GM21528 (cell line): ENCODE data around the gene ATP9A.
"Not testable (repeated sequence)": the region's sequence is repeated elsewhere in the genome, so short reads cannot be mapped to it uniquely, and the experiment has no call there.

Experiments
- ATAC-seq: cut with Tn5 transposase; IDR thresholded peaks from one replicate; pipeline ENCODE4 v1.9.1; 2021; ENCODE audit warnings: mild to moderate bottlenecking, moderate library complexity; ENCODE audit not compliant: unreplicated experiment, low FRiP score

Gene ATP9A

GRCh38 chr20:51660672-51661608 lies 107.2 kb downstream of the ATP9A start:
- no peak for ATAC-seq

DNA sequence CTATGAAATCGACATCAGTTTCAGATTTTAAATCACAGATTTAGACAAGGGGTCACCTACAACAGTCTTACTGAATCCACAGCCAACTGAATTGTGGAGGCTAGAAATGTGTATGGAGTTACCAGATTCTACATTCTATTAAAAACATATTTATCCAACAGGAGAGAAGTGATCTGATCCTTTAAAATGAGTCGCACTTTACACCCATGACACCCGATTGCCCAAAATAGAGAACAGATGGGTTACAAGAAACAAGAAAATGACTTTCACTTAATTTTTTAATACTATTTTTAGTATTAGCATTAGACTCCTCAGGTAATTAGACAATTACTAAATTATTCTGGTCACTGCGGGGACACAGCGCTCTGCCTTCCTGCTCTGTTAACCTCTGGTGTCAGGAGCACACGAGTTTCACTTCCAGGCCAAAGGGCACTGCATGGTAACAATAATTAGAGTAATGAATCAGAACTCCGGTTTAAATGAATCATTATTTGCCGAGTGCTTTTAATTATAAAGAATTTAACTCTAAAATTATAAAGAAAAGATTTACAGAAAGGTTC lies 108.6 kb downstream of the ATP9A start:
- no peak for ATAC-seq

GRCh38 chr20:51656726-51657260 lies 111.4 kb downstream of the ATP9A start:
- no peak for ATAC-seq

DNA sequence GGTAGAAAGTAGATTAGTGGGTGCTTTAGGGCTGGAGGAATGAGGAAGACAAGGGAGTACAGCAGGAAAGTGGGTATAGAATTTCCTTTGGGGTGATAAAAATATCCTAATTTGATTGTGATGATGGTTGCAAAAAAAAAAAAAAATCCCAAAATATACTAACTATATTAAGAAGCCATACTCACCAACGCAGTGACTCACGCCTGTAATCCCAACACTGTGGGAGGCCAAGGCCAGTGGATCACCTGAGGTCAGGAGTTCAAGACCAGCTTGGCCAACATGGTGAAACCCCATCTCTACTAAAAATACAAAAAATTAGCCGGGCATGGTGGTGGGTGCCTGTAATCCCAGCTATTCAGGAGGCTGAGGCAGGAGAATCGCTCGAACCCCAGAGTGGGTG lies 112.1 kb downstream of the ATP9A start:
- not testable (repeated sequence) for ATAC-seq

DNA sequence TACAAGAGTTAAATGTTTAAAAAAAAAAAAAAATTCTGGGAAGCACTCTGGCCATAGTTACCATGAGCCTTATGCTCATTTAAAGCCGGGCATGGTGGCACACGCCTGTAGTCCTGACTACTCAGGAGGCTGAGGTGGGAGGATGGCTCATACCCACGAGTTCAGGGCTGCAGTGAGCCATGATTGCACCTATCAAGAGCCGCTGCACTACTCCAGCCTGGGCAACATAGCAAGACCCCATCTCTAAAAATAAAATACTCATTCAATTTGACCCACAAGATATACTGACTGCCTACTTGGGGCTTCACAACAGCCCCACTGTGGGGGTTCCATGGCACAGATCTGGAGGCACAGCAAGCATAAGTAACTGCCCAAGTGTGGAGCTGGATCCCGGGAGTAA lies 113.7 kb downstream of the ATP9A start:
- ATAC-seq: no peak

GRCh38 chr20:51654060-51654459 lies 114.1 kb downstream of the ATP9A start:
- ATAC-seq: no peak

GRCh38 chr20:51653226-51653625 lies 115.0 kb downstream of the ATP9A start:
- ATAC-seq: no peak

- no peak for ATAC-seq
These were observed 116.2 kb downstream of the ATP9A start for GRCh38 chr20:51651921-51652549.

- ATAC-seq: no peak
These were observed 117.5 kb downstream of the ATP9A start for GRCh38 chr20:51650685-51651134.

DNA sequence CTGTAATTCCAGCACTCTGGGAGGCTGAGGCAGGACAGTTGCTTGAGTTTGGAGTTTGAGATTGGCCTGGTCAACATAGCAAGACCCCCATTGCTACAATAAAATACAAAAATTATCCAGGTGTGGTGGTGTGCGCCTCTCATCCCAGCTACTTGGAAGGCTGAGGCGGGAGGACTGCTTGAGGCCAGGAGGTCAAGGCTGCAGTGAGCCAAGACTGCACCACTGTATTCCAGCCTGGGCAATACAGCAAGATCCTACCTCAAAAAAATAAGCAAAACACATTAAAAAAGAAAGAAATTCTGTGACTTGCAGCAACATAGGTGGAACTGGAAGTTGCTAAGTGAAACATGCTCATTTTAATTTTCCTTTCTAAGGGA lies 119.6 kb downstream of the ATP9A start:
- no peak for ATAC-seq

- no peak for ATAC-seq
These were observed 120.3 kb downstream of the ATP9A start for GRCh38 chr20:51647674-51648570.

DNA sequence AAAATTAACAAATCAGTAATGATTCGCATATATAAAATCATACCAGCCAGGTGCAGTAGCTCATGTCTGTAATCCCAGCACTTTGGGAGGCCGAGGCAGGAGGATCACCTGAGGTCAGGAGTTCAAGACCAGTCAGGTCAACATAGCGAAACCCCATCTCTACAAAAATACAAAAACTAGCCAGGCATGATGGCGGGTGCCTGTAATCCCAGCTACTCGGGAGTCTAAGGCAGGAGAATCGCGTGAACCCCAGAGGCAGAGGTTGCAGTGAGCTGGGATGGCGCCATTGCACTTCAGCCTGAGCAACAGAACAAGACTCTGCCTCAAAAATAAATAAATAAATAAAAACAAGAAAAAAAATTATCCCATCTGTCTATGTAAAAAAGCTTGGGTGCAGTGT lies 124.4 kb downstream of the ATP9A start:
- not testable (repeated sequence) for ATAC-seq

DNA sequence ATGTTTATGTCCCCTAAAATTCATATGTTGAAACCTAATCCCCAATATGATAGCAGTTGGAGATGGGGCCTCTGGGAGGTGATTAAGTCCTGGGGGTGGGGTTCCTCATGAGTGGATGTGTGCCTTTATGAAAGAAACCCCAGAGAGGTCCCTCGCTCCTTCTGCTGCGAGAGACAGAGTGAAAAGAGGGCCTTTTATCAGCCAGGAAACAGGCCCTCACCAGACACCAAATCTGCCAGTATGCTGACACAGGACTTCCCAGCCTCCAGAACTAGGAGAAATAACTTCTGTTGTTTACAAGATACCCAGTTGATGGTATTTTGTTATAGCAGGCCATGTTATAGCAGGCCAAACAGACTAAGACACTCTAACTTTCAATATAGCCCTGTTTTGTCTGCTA lies 124.8 kb downstream of the ATP9A start:
- ATAC-seq: no peak

- no peak for ATAC-seq
These were observed 126.3 kb downstream of the ATP9A start for GRCh38 chr20:51641866-51642265.

DNA sequence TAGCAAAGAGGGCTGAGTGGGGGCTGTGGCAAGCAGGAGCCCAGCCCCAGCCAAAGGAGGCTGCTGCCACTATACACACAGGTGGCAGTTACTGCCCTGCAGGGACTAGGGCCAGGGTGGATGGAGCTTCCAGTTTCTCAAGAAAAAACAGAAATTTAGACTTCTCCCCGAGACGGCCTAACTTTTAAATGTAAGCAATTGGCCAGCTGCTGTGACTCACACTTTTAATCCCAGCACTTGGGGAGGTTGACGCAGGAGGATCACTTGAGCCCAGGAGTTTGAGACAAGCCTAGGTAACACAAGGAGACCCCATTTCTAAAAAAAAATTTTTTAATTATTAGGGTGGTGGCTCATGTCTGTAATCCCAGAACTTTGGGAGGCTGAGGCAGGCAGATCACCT lies 127.4 kb downstream of the ATP9A start:
- no peak for ATAC-seq

DNA sequence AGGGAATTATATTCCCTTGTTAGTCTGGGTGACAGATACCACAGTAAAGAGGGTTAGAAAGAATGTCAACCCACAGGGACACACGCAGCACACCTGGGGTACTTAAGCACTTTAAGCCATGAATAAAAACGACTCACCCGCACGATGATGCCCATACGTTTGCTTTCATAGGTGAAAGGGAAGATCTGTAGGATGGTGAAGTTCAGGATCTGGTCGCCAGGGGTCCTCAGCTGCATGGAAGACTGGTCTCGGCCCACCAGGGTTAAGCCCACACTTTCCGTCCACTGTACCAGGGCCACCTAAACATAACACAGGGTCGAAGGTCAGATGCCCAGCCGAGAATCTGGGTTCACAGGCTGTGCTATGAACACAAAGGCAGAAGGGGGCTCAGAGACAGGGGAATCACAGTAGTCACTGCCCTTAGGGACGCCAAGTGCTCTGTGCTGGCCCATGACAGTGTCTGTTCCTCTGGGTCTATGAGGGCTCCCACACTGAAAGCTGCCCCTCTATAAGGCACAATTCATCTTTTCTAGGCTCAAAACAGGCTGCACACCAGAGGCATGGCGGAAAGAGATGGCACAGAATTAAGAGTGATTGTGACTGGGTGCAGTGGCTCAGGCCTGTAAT lies 128.9 kb downstream of the ATP9A start:
- no peak for ATAC-seq

DNA sequence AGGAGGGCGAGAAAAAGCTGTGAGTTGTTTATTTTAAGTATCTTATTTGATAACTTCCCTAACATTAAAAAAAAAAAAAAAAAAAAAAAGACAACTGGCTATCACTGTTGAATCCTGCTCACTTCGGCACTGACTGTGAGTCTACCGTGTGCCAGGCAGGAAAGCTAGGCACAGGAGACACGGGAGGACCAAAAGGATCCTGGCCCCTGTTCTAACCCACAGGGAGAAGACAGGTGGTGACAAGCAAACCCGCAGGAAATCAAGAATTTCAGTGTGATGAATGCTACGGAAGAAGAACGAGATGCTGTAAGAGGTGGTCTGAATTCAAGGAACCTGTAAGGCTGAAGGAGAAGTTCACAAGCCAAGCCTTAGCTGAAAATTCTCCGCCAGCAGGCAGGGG lies 130.9 kb downstream of the ATP9A start:
- ATAC-seq: no peak

GRCh38 chr20:51636123-51636522 lies 132.1 kb downstream of the ATP9A start:
- ATAC-seq: no peak

DNA sequence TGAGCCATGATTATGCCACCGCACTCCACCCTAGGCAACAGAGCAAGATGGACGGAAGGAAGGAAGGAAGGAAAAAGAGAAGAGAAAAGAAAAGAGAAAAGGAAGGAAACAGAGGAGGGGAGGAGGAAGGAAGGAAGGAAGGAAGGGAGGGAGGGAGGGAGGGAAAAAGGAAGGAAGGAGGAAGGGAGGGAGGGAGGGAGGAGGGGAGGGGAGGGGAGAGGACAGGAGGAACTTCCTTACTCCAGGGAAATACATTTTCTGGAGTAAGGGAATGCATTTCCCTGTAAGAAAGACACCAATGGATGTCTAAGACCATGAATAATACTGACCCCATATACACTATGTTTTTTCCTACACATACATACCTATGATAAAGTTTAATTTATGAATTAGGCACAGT lies 132.5 kb downstream of the ATP9A start:
- no peak for ATAC-seq

DNA sequence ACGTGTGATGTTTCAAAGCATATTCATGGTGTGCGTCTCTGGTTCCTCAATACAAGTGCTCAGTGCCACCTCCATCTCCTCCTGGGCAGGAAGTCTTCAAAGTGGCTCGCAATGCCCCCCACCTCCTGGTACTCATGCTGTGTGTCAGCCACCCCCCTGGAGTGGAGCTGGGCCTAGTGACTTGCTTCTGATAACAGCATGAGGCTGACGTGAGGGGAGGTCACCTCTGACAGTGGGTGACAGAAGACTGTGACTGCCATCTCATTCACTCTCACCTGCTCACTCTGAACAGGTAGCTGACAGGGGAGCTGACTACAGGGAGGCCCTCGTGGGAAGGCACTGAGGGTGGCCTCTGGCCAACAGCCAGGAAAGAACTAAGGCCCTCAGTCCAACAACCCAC lies 133.3 kb downstream of the ATP9A start:
- no peak for ATAC-seq
